Fibroblast of skin of left biceps (primary cell): Measurements from ENCODE around the gene ICOS.
"Not testable (repeated sequence)": the region's sequence is repeated elsewhere in the genome, so short reads cannot be mapped to it uniquely, and the experiment has no call there.

Experiments
- DNase-seq, 2 experiments: peaks; one replicate each; pipeline ENCODE4 v3.0.0-alpha.2; 2013; ENCODE audit warnings: low read depth in 2 of 2

The ICOS gene

DNA sequence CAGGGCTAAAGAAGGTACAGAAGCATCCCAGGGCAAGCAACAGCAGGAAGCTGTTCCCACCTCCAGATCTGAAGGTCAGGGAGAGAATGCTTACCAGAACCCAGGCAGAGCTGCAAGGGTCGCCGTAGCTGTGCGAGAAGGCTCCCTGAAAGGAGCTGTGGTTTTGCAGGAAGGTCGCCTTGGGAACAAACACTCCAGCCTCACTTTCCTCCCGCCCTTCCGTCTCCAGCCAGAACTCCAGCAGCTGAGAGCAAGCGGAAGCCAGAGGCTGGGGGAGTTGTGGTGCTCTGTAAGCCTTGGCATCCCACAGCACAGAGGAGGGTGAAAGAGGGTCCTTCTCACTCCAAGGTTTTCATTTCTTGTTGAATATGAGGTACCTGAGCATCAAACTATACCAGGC is 18.3 kb upstream of the ICOS start:
- DNase-seq: no peak

- no peak for DNase-seq
Observed at GRCh38 chr2:203918839-203919238, 17.7 kb upstream of the ICOS start.

DNA sequence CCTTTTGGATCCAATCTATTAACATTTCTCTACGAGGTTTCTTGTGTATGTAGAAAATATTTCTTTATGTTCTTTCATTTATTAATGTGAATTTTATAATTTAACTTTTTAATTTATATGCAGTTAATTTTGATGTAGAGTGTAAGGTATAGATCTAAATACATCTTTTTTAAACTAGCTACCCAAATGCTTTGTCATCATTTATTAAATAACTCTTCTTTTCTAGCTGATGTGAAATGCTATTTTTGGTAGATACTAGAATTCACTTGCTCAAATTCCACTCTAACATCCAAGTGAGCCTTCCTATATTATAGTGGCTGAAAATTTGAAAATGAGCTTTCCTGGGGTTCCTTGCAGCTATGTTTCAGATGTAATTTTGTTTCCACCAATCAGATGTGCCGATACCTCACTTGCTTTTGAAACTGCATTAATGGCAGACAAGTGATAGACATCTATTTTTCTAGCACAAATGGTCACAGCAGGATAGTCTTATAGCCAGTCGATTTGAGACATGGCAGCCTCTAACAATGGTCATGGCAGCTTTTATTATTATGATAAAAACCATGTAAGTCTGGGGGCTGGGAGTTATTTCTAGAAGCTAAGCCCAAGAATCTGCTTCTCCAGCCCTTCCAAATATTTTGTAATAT is 10.9 kb upstream of the ICOS start:
- no peak for DNase-seq

DNA sequence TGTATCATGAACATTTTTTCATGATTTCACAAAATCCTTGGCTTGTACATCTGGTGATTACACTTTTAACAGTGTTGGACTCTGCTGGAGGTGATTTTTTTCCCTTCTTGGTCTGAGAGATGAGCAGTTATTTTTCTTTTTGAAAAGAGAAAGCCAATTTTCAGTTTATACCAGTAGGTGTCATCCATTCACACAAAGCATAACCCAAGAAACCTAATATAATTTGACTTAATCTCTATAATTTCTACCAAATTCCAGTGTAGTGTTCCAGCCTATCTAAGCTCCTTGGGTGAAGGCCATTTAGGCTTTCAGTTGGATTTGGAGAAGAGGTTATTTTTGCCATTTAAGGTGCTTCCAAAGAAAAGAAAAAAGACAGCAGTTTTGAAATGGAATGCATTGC is 7.7 kb upstream of the ICOS start:
- DNase-seq: no peak

DNA sequence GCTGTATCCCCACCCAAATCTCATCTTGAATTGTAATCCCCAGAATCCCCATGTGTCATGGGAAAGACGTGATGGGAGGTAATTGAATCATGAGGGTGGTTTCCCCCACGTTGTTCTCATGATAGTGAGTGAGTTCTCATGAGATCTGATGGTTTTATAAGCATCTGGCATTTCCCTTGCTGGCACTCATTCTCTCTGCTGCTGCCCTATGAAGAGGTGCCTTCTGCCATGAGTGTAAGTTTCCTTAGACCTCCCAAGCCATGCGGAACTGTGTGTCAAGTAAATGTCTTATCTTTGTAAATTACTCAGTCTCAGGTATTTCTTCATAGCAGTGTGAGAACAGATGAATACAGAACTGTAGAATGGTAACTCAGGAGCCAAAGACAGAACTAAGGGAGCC is 5.3 kb upstream of the ICOS start:
- DNase-seq: not testable (repeated sequence)

DNA sequence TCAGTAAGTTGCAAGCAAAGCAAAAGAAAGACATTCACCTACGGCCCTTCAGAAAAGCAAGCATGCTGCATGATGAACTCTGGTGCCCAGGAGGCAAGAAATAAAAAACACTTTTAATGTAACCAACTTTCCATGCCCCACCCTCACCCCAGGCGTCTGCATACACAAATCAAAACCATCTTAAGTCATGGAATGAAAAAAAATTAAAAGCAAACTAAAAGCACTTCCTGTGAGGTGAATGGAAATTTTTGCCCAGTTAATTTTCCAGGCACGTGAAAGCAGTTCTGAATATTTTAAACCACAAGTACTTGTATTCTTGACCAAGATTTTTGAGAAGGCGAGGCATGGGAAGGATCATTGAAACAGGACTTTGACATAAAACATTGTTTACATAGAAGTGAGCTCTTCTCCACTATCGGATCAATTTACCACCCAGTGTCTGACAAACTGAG is 2.5 kb upstream of the ICOS start:
- DNase-seq: no peak

- no peak for DNase-seq
Observed at GRCh38 chr2:203934711-203935438, 1.7 kb upstream of the ICOS start.

DNA sequence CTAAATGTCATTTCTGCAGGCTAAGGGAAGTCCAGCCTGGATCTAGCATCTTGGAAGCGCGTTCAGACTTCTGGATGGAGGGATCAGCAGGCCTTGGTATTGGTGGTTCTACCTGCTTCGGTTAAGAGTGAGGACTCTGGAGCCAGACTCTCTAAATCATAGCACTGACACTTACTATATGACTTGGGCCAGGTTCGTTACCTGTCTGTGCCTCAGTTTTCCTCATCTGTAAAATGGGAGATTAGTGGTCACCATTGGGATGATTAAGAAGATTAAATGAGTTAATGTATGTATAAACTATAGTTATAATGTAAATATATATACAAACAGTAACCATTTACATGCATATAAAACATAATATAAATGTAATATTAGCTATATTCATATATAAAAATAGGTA is 995 bp upstream of the ICOS start:
- no peak for DNase-seq

DNA sequence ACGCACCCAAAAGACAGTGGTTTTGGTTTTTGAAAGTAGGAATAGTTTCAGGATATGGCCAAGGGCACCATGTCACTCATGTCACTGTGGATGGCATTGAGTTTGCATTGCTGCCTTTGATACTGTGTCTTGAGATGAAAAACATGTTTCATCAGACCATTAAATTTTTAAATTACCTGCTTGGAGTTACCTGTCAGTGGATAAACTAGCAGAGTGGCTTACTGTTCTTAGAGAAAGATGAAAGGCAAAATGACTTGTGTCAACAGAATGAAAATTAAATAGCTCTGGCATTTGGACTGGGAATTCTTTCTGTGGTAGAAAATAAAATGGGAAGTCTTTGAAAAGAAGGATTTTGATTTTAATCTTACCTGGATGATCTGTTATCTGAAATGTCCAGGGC is 386 bp downstream of the ICOS start:
- DNase-seq: no peak

DNA sequence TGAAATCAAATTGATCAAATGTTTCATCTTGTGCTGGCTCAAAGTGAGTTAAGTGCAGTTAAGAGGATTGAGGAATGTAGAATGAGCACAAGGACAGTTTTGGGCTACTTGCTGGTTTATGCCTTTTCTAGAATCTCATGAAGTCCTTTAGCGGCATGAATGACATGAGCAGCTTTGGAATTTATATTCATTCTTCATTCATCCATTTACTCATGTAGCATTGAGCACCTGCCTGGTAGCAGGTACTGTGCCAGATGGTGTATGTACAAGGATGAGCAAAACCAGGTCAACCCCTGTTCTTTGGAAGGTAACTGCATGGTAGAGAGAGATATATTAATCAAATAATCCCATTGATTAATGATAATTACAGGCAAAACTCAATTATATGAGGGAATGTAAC is 1.2 kb downstream of the ICOS start:
- DNase-seq: no peak

GRCh38 chr2:203940039-203940438 is 3.5 kb downstream of the ICOS start:
- no peak for DNase-seq

DNA sequence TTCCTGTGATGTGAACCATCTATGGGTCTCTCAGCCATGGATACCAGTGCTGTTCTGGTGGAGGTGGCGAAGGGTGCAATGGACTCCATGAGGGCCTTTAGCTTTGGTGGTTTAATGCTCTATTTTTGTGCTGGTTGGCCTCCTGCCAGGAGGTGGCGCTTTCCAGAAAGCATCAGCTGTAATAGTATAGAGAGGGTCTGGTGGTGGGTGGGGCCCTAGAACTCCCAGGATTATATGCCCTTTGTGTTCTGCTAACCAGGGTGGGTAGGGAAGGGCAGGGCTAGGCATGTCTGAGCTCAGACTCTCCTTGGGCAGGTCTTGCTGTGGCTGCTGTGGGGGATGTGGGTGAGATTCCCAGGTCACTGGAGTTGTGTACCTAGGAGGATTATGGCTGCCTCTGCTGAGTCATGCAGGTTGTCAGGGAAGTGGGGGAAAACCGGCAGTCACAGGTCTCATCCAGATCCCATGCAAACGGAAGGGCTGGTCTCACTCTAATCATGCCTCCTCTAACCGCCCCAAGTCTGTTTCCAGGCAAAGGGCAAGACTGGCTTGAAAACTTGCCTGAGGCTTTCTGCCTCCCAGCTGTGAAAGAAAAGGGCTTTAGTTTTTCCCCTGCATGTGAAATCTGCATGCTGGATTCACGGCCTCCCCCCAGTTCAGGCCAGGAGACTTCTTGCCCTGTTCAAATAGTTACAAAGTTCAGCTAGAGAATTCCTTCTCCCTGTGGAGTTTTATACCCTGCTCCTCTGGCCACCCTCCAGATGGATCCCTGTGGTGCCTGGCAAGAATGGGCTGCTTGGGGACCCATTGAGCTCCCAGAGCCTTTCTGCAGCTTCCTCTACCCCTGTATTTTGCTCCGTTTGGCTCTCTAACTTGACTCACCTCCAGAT is 7.2 kb downstream of the ICOS start:
- not testable (repeated sequence) for DNase-seq

DNA sequence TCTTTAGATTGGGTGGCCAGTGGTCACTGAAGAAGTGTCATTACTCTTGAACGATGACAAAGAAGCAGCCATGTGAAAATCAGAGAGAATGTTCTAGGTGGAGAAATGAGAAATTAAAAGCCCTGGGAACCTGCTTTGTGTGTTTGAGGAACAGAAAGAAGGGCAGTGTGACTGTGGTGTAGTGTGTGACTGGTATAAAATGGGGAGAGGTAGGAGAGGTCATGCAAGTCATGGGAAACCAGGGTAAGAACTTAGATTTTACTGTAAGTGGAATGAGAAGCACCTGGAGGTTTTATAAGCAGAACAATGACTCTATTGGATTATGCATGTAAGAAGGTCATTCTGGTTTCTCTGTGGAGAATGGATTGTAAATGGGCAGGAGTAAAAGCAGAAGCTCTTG is 12.2 kb downstream of the ICOS start:
- no peak for DNase-seq

DNA sequence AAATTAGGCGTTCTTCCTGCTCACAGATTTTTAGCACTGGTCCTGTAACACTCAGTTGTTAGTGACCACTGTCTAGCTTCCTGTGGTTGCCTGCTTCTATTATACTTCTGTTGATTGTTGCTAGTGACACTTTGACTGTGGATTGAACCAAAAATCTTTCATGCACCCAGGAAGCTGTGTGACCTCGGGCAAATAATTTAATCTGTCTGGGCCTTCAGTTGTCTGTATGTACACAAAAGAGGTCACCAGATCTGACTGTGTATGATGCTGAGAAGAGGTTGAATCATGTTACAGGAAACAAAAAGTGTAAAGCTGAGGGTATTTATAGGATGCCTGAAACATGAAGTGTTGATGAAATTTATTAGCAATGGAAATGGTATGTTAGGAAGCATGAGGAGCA is 12.7 kb downstream of the ICOS start:
- no peak for DNase-seq

DNA sequence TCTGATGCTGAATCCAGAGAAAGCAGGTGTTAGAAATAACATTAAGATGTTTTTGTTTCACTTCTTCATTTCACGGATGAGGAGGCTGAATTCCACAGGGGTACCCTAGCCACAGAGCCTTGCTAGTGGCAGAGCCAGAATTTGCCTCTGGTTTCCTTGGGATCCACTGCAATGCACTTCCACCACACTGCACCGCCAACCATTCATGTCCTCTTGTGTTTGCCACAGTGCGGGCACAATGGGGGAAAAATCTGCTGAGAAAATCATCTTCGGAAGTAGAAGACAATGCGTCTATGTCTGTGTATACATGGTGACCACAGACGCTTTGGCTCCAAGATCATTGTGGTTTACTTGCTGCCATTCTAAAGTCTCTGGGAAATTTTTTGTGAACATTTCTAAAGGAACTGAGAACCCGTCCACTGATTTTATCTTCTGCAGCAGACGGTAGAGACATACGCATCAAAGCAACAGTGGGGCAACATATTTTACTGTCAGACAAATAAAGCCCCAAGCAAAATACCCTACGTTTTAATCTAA is 14.9 kb downstream of the ICOS start:
- no peak for DNase-seq

DNA sequence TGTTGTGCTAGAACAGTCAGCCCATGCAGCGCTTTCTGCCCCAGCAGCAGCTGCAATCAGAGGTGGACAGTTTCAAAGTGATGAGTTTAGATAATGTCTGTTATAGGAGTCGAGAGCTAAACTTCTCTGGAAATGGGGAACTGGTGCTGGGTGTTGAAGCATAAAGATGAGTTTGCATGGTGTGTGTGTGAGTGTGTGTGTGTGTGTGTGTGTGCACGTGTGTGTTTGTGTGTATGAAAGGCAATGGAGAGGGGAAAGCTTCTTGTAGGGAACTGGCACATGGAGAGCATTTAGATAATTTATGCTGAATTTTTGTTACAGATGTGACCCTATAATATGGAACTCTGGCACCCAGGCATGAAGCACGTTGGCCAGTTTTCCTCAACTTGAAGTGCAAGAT is 22.7 kb downstream of the ICOS start:
- no peak for DNase-seq

- no peak for DNase-seq
Observed at GRCh38 chr2:203959672-203960071, 23.1 kb downstream of the ICOS start.

- DNase-seq: no peak
Observed at GRCh38 chr2:203960811-203961210, 24.2 kb downstream of the ICOS start.

- not testable (repeated sequence) for DNase-seq
Observed at GRCh38 chr2:203965190-203965589, 28.6 kb downstream of the ICOS start.

- DNase-seq: no peak
Observed at GRCh38 chr2:203971251-203971650, 34.7 kb downstream of the ICOS start.

- no peak for DNase-seq
Observed at GRCh38 chr2:203972066-203972465, 35.5 kb downstream of the ICOS start.

DNA sequence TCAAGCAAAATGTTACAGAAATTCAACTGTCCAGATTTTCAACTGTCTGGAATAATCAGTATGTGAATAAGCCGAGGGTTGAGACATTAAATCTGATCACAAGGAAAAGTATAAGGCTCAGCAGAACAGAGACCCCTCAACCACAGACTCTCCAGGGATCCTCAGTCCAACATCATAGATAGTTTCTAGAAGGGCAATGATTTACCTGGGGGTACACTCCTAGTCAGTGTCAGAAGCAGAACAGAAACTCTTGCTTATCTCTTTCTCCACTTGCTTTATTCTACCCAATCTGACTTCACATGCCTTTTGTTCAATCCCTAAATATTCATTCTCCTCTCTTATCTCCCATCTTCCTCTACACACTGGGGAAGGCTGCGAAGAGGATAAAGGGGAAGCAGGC is 36.4 kb downstream of the ICOS start:
- no peak for DNase-seq
